Liver (tissue), 9 donors: Measurements from ENCODE around the gene RNF126. TPM values are rescaled to one million over a fixed set of nuclear protein-coding genes. Genes with fewer than 3 reads are reported as not detected.

Source experiments
- DNase-seq: peaks from one replicate; pipeline ENCODE4 v3.0.0-alpha.2; 2017; ENCODE audit warnings: low spot score
- H3K27ac ChIP-seq, 2 donors: one replicate each; pipeline ENCODE4 v1.7.0; 2013; ENCODE audit warnings: inconsistent platforms in 2 of 2, low read length in 2 of 2, control low read depth in 1 of 2, low read depth in 1 of 2, mild to moderate bottlenecking in 1 of 2
- H3K27me3 ChIP-seq, 4 donors: one replicate each; pipeline versions ENCODE4 v1.6.1 to v1.7.0; 2013; ENCODE audit warnings: low read length in 3 of 4, inconsistent platforms in 1 of 4, mild to moderate bottlenecking in 1 of 4, moderate library complexity in 1 of 4; ENCODE audit not compliant: control insufficient read depth in 4 of 4, insufficient read depth in 4 of 4
- H3K36me3 ChIP-seq, 4 donors: one replicate each; pipeline versions ENCODE4 v1.6.1 to v1.7.0; 2013; ENCODE audit warnings: low read length in 3 of 4, mild to moderate bottlenecking in 3 of 4, low read depth in 1 of 4, moderate library complexity in 1 of 4; ENCODE audit not compliant: control insufficient read depth in 4 of 4, insufficient read depth in 3 of 4
- H3K4me1 ChIP-seq, 4 donors: one replicate each; pipeline versions ENCODE4 v1.6.1 to v1.7.0; 2013; ENCODE audit warnings: low read length in 3 of 4, mild to moderate bottlenecking in 3 of 4, moderate library complexity in 1 of 4; ENCODE audit not compliant: control insufficient read depth in 4 of 4, insufficient read depth in 4 of 4
- H3K4me3 ChIP-seq, 3 donors: one replicate each; pipeline versions ENCODE4 v1.6.1 to v1.7.0; 2013; ENCODE audit warnings: low read length in 3 of 3, control low read depth in 1 of 3, low read depth in 1 of 3, mild to moderate bottlenecking in 1 of 3
- H3K9ac ChIP-seq, 2 donors: one replicate each; pipeline ENCODE4 v1.7.0; 2013; ENCODE audit warnings: low read length in 2 of 2, mild to moderate bottlenecking in 2 of 2, moderate library complexity in 2 of 2, control low read depth in 1 of 2, low read depth in 1 of 2
- H3K9me3 ChIP-seq, 4 donors: one replicate each; pipeline versions ENCODE4 v1.6.1 to v1.7.0; 2013; ENCODE audit warnings: low read length in 3 of 4; ENCODE audit not compliant: control insufficient read depth in 4 of 4
- ATF3 ChIP-seq: IDR thresholded peaks from 2 replicates; pipeline ENCODE4 v1.6.1; 2016; ENCODE audit warnings: antibody characterized with exemption
- CTCF ChIP-seq: fragments of 150-350 bp; IDR thresholded peaks from 2 replicates; pipeline ENCODE4 v1.5.1; 2017; ENCODE audit warnings: improper control_type of control experiment, low read depth, low read length; ENCODE audit not compliant: missing input control
- EGR1 ChIP-seq, 2 donors: IDR thresholded peaks; 2 replicates each; pipeline ENCODE4 v1.6.1; 2016 to 2018; ENCODE audit warnings: antibody characterized with exemption in 2 of 2, low read depth in 2 of 2
- FOXA1 ChIP-seq: IDR thresholded peaks from 2 replicates; pipeline ENCODE4 v1.6.1; 2016; ENCODE audit warnings: antibody characterized with exemption
- FOXA2 ChIP-seq: IDR thresholded peaks from 2 replicates; pipeline ENCODE4 v1.6.1; 2016; ENCODE audit warnings: antibody characterized with exemption
- GABPA ChIP-seq, 2 donors: IDR thresholded peaks in 1 of 2; conservative IDR thresholded peaks in 1 of 2; 2 replicates each; pipeline ENCODE4 v1.6.1; 2016; ENCODE audit warnings: antibody characterized with exemption in 2 of 2, mild to moderate bottlenecking in 1 of 2, moderate library complexity in 1 of 2
- HNF4A ChIP-seq, 2 donors: conservative IDR thresholded peaks; 2 replicates each; pipeline ENCODE4 v1.6.1; 2016; ENCODE audit warnings: antibody characterized with exemption in 2 of 2, mild to moderate bottlenecking in 2 of 2
- HNF4G ChIP-seq: IDR thresholded peaks from 2 replicates; pipeline ENCODE4 v1.6.1; 2016; ENCODE audit warnings: antibody characterized with exemption
- JUND ChIP-seq, 2 donors: IDR thresholded peaks; 2 replicates each; pipeline ENCODE4 v1.6.1; 2016; ENCODE audit warnings: antibody characterized with exemption in 2 of 2
- NR2F2 ChIP-seq: IDR thresholded peaks from 2 replicates; pipeline ENCODE4 v1.6.1; 2016; ENCODE audit warnings: antibody characterized with exemption
- RAD21 ChIP-seq, 2 donors: IDR thresholded peaks; 2 replicates each; pipeline ENCODE4 v1.6.1; 2016; ENCODE audit warnings: antibody characterized with exemption in 2 of 2, mild to moderate bottlenecking in 2 of 2
- REST ChIP-seq: IDR thresholded peaks from 2 replicates; pipeline ENCODE4 v1.6.1; 2016; ENCODE audit warnings: antibody characterized with exemption, mild to moderate bottlenecking
- RXRA ChIP-seq, 2 donors: IDR thresholded peaks; 2 replicates each; pipeline ENCODE4 v1.6.1; 2017 to 2018; ENCODE audit warnings: antibody characterized with exemption in 2 of 2, mild to moderate bottlenecking in 1 of 2
- SP1 ChIP-seq: IDR thresholded peaks from 2 replicates; pipeline ENCODE4 v1.6.1; 2018; ENCODE audit warnings: antibody characterized with exemption, mild to moderate bottlenecking
- TAF1 ChIP-seq: conservative IDR thresholded peaks from 2 replicates; pipeline ENCODE4 v1.6.1; 2016; ENCODE audit warnings: antibody characterized with exemption, mild to moderate bottlenecking
- YY1 ChIP-seq: IDR thresholded peaks from 2 replicates; pipeline ENCODE4 v1.6.1; 2016; ENCODE audit warnings: antibody characterized with exemption, mild to moderate bottlenecking
- WGBS: extraction: QIAGEN DNeasy Blood & Tissue Kit; methylation state at CpG from one replicate; pipeline ENCODE4 v1.1.7; 2013; 5-methylcytosine and 5-hydroxymethylcytosine counted together
- polyA plus RNA-seq, 2 donors: library from polyadenylated mRNA; stranded (reverse) in 1 of 2; unstranded in 1 of 2; fragments of 200-250 nt in 1 of 2; fragments of >200 nt in 1 of 2; fragmentation: Nextera tagmentation in 1 of 2; extraction: Ambion mirVana in 1 of 2; gene quantifications; one replicate each; pipeline versions ENCODE4 v1.2.1 to v1.2.3, GENCODE V29; 2013 to 2015
- total RNA-seq, 2 donors: library from RNA; depleted of rRNA; stranded (reverse); fragments of >200 nt; gene quantifications; one replicate each; pipeline ENCODE4 v1.2.3, GENCODE V29; 2014
- TF ChIP-seq, protein P1 (sequence below): IDR thresholded peaks from 2 replicates; pipeline ENCODE4 v1.6.1; 2016; ENCODE audit warnings: antibody characterized with exemption
- TF ChIP-seq, protein P2 (sequence below): IDR thresholded peaks from 2 replicates; pipeline ENCODE4 v1.6.1; 2016; ENCODE audit warnings: antibody characterized with exemption
- donor health status: healthy.
- donor health status: healthy.
- donor health status: healthy.
- donor health status: healthy.
- donor health status: healthy.

RNF126 gene
- total and polyA plus RNA-seq, 4 donors: 16.7 to 32.7 (median 24.1) TPM

DNA sequence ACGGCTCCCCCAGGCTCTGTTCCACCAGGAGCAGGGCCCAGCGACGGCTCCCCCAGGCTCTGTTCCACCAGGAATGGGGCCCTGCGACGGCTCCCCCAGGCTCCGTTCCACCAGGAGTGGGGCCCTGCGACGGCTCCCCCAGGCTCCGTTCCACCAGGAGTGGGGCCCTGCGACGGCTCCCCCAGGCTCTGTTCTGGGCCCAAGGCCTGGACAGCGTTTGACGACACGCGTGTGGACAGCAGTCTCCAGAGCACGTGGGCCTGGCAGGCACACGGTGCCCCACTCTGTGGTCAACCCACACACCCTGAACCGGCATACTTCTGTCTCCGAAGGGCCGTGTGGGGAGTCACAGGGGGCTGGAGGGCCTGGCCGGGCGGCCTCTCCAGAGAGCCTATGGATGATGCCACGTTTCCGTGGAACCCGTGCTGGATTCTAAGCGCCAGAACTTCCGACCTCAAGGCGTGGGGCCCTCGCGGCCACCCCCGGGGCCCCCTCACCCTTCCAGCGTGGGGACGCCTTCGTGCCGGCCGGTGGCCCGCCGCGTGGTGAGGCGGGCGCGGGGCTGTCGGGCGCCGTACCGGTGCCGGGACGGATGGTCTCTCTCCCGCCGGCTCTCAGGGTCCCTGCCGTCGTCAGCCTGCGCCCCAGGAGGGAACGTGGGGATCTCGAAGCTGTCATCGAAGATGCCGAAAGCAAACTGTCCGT is 11.7 kb downstream of the RNF126 start:
- H3K36me3 ChIP-seq: peaks cover 6 to 59% (median 26%) of the 10 kb centered on the region in 4 donors
- no peaks in the 10 kb centered on the region for H3K27me3 ChIP-seq
- WGBS: 98% methylated on average over 58 of the region's 58 CpGs
- H3K9ac ChIP-seq: no peak overlapping the region
- no peak overlapping the region for H3K4me3 ChIP-seq
- H3K4me1 ChIP-seq: peaks cover 0 to 3% (median 2%) of the 10 kb centered on the region in 4 donors
- no peak overlapping the region for H3K27ac ChIP-seq
- TF ChIP-seq NR2F2: no peak
- TF ChIP-seq YY1: no peak
- TF ChIP-seq GABPA (IDR thresholded peaks at IDR 0.05 in 1 of 2, conservative IDR thresholded peaks at IDR 0.05 in 1 of 2): no peak
- no peak for TF ChIP-seq FOXA2
- no peak for TF ChIP-seq EGR1 (IDR thresholded peaks at IDR 0.05; ENCODE audit: low read depth in 2 of 2)
- TF ChIP-seq, protein P1, sequence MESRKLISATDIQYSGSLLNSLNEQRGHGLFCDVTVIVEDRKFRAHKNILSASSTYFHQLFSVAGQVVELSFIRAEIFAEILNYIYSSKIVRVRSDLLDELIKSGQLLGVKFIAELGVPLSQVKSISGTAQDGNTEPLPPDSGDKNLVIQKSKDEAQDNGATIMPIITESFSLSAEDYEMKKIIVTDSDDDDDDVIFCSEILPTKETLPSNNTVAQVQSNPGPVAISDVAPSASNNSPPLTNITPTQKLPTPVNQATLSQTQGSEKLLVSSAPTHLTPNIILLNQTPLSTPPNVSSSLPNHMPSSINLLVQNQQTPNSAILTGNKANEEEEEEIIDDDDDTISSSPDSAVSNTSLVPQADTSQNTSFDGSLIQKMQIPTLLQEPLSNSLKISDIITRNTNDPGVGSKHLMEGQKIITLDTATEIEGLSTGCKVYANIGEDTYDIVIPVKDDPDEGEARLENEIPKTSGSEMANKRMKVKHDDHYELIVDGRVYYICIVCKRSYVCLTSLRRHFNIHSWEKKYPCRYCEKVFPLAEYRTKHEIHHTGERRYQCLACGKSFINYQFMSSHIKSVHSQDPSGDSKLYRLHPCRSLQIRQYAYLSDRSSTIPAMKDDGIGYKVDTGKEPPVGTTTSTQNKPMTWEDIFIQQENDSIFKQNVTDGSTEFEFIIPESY: no peak
- TF ChIP-seq TAF1: no peak
- TF ChIP-seq ATF3: no peak
- no peak for TF ChIP-seq HNF4A (conservative IDR thresholded peaks at IDR 0.05)
- TF ChIP-seq CTCF: no peak
- TF ChIP-seq, protein P2, sequence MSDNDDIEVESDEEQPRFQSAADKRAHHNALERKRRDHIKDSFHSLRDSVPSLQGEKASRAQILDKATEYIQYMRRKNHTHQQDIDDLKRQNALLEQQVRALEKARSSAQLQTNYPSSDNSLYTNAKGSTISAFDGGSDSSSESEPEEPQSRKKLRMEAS: no peak
- DNase-seq: no peak
- no peaks in the 10 kb centered on the region for H3K9me3 ChIP-seq

DNA sequence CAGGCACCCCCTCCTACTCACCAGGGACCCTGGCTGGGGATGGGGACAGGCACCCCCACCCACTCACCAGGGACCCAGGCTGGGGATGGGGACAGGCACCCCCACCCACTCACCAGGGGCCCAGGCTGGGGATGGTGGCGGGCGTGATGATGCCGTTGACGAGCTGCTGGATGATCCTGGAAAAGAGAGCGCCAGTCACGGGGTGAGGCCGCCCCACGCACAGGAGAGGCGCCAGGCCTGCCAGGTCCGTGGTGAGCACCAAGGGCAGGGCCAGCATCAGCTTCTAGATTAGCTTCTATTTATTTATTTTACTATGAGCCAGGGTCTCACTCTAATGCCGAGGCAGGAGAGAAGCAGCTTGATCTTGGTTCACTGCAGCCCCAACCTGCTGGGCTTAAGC is 12.9 kb downstream of the RNF126 start:
- WGBS: 95% methylated on average over 11 of the region's 11 CpGs
- TF ChIP-seq JUND (IDR thresholded peaks at IDR 0.05): no peak
- TF ChIP-seq ATF3: no peak
- TF ChIP-seq, protein P1: no peak
- no peak for TF ChIP-seq REST
- no peak for TF ChIP-seq RXRA (IDR thresholded peaks at IDR 0.05)
- no peak for TF ChIP-seq TAF1
- TF ChIP-seq HNF4A (conservative IDR thresholded peaks at IDR 0.05): no peak
- no peak for TF ChIP-seq CTCF
- no peak for TF ChIP-seq FOXA1
- no peak for TF ChIP-seq FOXA2
- TF ChIP-seq YY1: no peak
- TF ChIP-seq SP1: no peak
- no peak for TF ChIP-seq HNF4G
- no peak for TF ChIP-seq EGR1 (IDR thresholded peaks at IDR 0.05; ENCODE audit: low read depth in 2 of 2)
- TF ChIP-seq GABPA (IDR thresholded peaks at IDR 0.05 in 1 of 2, conservative IDR thresholded peaks at IDR 0.05 in 1 of 2): no peak
- no peak for TF ChIP-seq RAD21 (IDR thresholded peaks at IDR 0.05)
- TF ChIP-seq NR2F2: no peak

More for the DNA sequence above, 12.9 kb downstream of the RNF126 start:
- Histone ChIP-seq H3K9me3 (no peaks in the 10 kb centered on the region), H3K27ac (no peak overlapping the region), H3K4me3 (no peak overlapping the region), H3K4me1 (no peaks in the 10 kb centered on the region), H3K36me3 (peaks cover 6 to 65% (median 26%) of the 10 kb centered on the region in 4 donors), H3K9ac (no peak overlapping the region), H3K27me3 (no peaks in the 10 kb centered on the region)
- no peak for DNase-seq
